ENCODE results near the gene APRT. TPM values are rescaled to one million over a fixed set of nuclear protein-coding genes. Genes with fewer than 3 reads are reported as not detected.
A peak's percentile ranks its signal among the peaks of the same experiment; 100 is the strongest.

The APRT gene
- total and polyA plus RNA-seq, 9 of the 15 experiments (the other 6 are each of a cell fraction or from before 2014, with no cell fraction given) = 41.7 to 409 (median 146) TPM

GRCh38 chr16:88785106-88785924 lies 26.4 kb downstream of the APRT start, which contains the start of gene PIEZO1:
Gene PIEZO1, minus strand, starts transcription at chr16:88785220. Its CDS starts 256 bp downstream, at chr16:88784964.
- DNase-seq (ENCODE audit: extremely low read depth in 1 of 4, low spot score in 3 of 4) = peak; percentile 84 to 93 (median 88)
- H3K4me3 ChIP-seq = peak within 1 kb of the TSS; percentile 70
- peaks cover 14% of the 10 kb centered on the region for H3K36me3 ChIP-seq (ENCODE audit: control insufficient read depth, insufficient read depth, low read length)
- H3K9me3 ChIP-seq (replicated peaks; ENCODE audit: control insufficient read depth, insufficient read depth, low read depth, low read length) = no peaks in the 10 kb centered on the region
- BruUV-seq (replicated peaks) = no TSS peak
- intact Hi-C loops (cut with micrococcal nuclease) = loop anchor here (2.0 kb wide), 2 partner anchors 15 to 49 kb away; no protein-coding TSS in a partner anchor
- H3K4me2 ChIP-seq (ENCODE audit: insufficient read depth, low read length) = peak within 1 kb of the TSS; percentile 78
- no peaks in the 10 kb centered on the region for H3K27me3 ChIP-seq (ENCODE audit: control insufficient read depth in 2 of 2, insufficient read depth in 2 of 2, low read length in 2 of 2)
- peaks cover 26% of the 10 kb centered on the region; the same call in 1 of the 2 replicates for H4K20me1 ChIP-seq (replicated peaks; ENCODE audit: control insufficient read depth, insufficient read depth, low read length)
- peaks cover 54% of the 10 kb centered on the region for H3K79me2 ChIP-seq (ENCODE audit: control insufficient read depth, insufficient read depth, low read length)
- in situ Hi-C loops (cut with MboI) = no loop called here
- H3K9ac ChIP-seq (ENCODE audit: insufficient read depth in 1 of 2, low read depth in 2 of 2, low read length in 2 of 2) = peak within 1 kb of the TSS; percentile 90 to 99
- H3K27ac ChIP-seq (ENCODE audit: extremely low read depth, low read depth, low read length) = peak within 1 kb of the TSS; percentile 93
- no peak for FAIRE-seq
- H3K4me1 ChIP-seq (replicated peaks in 1 of 2; ENCODE audit: control insufficient read depth in 2 of 2, insufficient read depth in 2 of 2, low read length in 2 of 2) = peaks cover 29 to 70% of the 10 kb centered on the region in 2 experiments
- ATAC-seq = peak; percentile 57
- 2% methylated on average over 66 of the region's 110 CpGs for WGBS (ENCODE audit: insufficient coverage, low coverage, missing lambda C conversion rate)
- peaks cover 5% of the 10 kb centered on the region for H3K9me1 ChIP-seq (ENCODE audit: control insufficient read depth, insufficient read depth, low read length)
- H2AFZ ChIP-seq (ENCODE audit: low read depth, low read length) = peak within 1 kb of the TSS; percentile 76
- CTCF ChIA-PET (ENCODE audit: low intra/inter-chr PET ratio) = interaction anchor here (0.6 to 3.3 kb wide), 7 partner anchors 29 to 382 kb away, joined by 3 to 51 read pairs (median 5); no protein-coding TSS in a partner anchor
- POLR2A ChIA-PET = interaction anchor here (0.6 to 7.0 kb wide), 14 partner anchors 8 to 333 kb away, joined by 3 to 48 read pairs (median 4); partner anchors contain the start of genes APRT and CDT1
- peak; percentile 77; the same call in 1 of the 2 replicates for TF ChIP-seq LCOR (CRISPR knock-in tag; IDR thresholded peaks at IDR 0.05)
- peak; percentile 62 for TF ChIP-seq TAF1 (IDR thresholded peaks at IDR 0.05; ENCODE audit: control insufficient read depth, extremely low read depth, insufficient read depth, low read length, severe bottlenecking)
- no peak; the same call in 1 of the 2 replicates for TF ChIP-seq PTBP1 (IDR thresholded peaks at IDR 0.05; ENCODE audit: low read depth, low read length)
- peak; percentile 54 for TF ChIP-seq SIN3B (IDR thresholded peaks at IDR 0.05; ENCODE audit: low read depth)
- TF ChIP-seq EGR1 (conservative IDR thresholded peaks at IDR 0.05) = no peak; the same call in 1 of the 2 replicates
- no peak; a peak in 2 of 4 replicates for TF ChIP-seq SIN3A (IDR thresholded peaks at IDR 0.05; ENCODE audit: borderline replicate concordance in 2 of 2, control insufficient read depth in 1 of 2, low read depth in 2 of 2, low read length in 2 of 2)
- no peak for TF ChIP-seq RUNX1 (IDR thresholded peaks at IDR 0.05; ENCODE audit: low read depth)
- no peak for TF ChIP-seq SRF (CRISPR knock-in tag; IDR thresholded peaks at IDR 0.05)
- TF ChIP-seq NFATC3 (IDR thresholded peaks at IDR 0.05) = no peak
- 0 out of 2 replicates have a peak, but pooled peaks have one; percentile 40 for TF ChIP-seq NKRF (IDR thresholded peaks at IDR 0.05; ENCODE audit: borderline replicate concordance)
- no peak for TF ChIP-seq ADNP (tag; IDR thresholded peaks at IDR 0.05)
- no peak for TF ChIP-seq ZNF253 (CRISPR knock-in tag; conservative IDR thresholded peaks at IDR 0.05)
- TF ChIP-seq ETS2 (tag; IDR thresholded peaks at IDR 0.05; ENCODE audit: borderline replicate concordance, poor library complexity, severe bottlenecking) = no peak
- peak; percentile 75 for TF ChIP-seq SP1 (CRISPR knock-in tag; IDR thresholded peaks at IDR 0.05)
- TF ChIP-seq VEZF1 (CRISPR knock-in tag; IDR thresholded peaks at IDR 0.05) = peak; percentile 98
- TF ChIP-seq FOSL1 (tag; conservative IDR thresholded peaks at IDR 0.05) = 0 out of 2 replicates have a peak, but pooled peaks have one; percentile 9
